Activated CD4-positive, alpha-beta T cell treated with anti-CD3 and anti-CD28 coated beads, Interleukin-2, amount 50 U/mL, for 4 hours (primary cell): Measurements from ENCODE around the gene FOXB2.
A peak's percentile ranks its signal among the peaks of the same experiment; 100 is the strongest.
"Not testable (repeated sequence)": the region's sequence is repeated elsewhere in the genome, so short reads cannot be mapped to it uniquely, and the experiment has no call there.

Experiments used
- DNase-seq, 2 experiments: peaks; one replicate each; pipeline ENCODE4 v3.0.0-alpha.2; 2020

Gene FOXB2

DNA sequence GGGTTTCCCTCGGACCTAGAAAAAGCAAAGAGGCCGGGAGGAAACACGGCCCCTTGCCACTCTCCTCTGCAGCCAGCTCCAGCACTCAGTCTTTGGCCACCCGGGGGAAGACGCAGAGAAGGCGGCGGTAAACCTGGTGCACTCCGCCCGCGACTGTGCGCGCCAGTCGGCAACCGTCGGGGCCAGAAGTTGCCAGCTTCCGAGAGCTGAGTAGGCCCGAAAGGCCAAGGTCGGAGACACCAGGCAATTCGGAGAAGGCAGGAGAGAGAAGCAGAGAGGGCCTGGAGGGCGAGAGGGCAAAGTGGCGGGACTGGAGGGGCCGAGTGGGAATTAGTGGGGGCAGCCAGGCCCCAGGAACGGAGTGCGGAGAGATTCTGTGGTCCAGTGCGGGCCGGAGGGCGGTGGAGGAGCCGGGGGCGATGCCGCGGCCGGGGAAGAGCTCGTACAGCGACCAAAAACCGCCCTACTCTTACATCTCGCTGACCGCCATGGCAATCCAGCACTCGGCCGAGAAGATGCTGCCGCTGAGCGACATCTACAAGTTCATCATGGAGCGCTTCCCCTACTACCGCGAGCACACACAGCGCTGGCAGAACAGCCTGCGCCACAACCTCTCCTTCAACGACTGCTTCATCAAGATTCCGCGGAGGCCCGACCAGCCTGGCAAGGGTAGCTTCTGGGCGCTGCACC lies at the start of gene FOXB2:
FOXB2 (plus strand) TSS at position 420 of the 690 bp plus-strand sequence; CDS start at position 420, 0 bp downstream.
- DNase-seq: no peak

- no peak for DNase-seq
Measured at GRCh38 chr9:76969716-76970115, 49.7 kb upstream of the FOXB2 start.

GRCh38 chr9:76978831-76979230 lies 40.6 kb upstream of the FOXB2 start:
- not testable (repeated sequence) for DNase-seq

DNA sequence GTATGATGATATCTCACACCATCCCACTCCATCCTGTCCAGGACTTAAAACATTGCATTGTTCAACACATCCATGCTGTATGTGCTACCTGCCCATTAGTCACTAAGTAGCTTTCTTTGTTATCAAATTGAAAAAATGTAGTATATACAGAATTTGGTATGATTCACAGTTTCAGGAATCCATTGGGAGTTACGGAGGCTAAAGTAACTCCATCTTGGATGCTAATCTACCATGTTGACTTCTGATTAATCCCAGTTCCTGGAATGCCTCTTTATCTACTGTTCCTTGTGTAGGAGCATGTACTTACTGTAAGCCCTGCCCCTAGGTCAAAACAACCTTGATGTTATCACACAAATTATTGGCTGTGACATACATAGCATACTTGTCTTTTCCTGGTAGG lies 38.9 kb upstream of the FOXB2 start:
- DNase-seq: no peak

GRCh38 chr9:76984486-76984885 lies 35.0 kb upstream of the FOXB2 start:
- DNase-seq: no peak

GRCh38 chr9:76985581-76985980 lies 33.9 kb upstream of the FOXB2 start:
- DNase-seq: no peak

DNA sequence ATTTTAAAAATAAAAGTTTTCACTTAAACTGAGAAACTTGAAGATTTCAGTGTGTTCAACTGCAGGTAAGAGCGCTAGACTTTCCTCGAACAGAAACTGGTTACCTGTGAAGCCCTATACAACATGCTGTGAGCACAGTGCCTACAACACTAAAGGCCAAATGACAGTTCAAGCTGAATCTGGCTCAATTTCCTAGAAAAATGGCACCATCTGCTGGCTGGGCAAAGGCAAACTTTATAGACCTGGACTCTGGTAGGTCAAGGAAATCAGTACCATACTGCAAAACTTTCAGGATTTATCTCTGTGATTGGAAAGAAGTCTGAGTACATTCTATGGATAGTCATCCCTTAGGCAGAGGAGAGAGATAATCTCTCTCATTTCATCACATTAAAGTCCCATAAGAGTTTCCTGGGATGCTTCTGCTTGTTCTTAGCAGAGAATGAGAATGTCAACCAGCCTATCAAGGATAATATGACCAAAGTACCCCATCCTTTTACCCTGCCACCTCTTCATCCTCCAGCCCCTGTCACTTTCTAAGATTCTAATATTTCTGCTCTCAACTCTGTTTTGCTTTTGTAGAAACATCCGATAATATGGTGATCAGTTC lies 31.8 kb upstream of the FOXB2 start:
- no peak for DNase-seq

GRCh38 chr9:76988941-76989340 lies 30.5 kb upstream of the FOXB2 start:
- DNase-seq: no peak

DNA sequence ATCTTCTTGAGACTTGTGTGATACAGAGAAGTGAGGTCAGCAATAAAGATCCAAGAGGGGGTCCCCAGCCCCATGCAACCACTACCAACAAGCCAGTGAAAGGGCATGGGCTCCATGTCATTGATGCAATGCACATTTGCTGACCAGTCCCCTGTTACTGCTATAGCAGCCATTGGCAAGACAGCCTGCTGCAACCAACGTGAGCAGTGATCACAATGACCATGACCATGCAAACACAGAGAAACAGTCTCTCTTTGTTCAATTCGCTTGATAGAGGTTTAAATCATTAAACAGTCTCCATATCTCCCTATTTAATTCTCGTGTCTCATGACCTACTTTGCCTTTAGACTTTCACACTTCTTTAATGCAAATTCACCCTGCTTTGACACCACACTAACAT lies 30.0 kb upstream of the FOXB2 start:
- no peak for DNase-seq

GRCh38 chr9:76996700-76997099 lies 22.8 kb upstream of the FOXB2 start:
- no peak for DNase-seq

DNA sequence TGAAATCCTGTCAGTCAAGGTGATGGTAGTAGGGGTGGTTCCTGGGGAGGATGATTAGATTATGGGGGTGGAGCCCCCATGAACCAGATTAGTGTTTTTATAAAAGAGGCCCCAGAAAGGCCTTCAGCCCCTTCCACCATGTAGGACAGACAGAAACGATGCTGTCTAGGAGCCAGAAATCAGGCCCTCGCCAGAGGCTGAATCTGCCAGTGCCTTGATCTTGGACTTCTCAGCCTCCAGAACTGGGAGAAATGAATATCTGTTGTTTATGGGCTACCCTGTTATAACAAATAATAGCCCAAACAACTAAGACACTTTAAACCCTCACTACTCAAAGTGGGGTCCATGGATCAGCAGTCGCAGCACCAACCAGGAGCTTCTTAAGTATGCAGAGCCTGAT lies 20.2 kb upstream of the FOXB2 start:
- DNase-seq: no peak

DNA sequence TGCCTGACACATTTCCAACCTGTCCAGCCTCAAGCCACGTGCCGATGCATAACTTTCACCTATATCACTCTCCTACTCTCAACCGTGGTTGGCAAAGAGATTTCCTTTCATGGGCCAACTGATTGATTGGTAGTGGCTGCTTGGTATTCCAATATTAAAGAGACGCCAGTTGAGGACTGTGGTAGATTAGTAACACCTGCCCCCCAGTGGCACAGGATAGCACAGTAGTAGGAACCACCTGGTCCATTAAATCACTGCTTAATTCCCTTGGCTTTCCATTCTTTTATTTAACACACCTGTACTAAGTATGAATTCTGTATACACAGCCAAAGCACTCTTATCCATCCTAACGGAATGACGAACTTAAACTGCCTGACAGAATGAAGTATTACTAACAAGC lies 19.1 kb upstream of the FOXB2 start:
- DNase-seq: no peak

GRCh38 chr9:77003366-77003765 lies 16.1 kb upstream of the FOXB2 start:
- DNase-seq: no peak

DNA sequence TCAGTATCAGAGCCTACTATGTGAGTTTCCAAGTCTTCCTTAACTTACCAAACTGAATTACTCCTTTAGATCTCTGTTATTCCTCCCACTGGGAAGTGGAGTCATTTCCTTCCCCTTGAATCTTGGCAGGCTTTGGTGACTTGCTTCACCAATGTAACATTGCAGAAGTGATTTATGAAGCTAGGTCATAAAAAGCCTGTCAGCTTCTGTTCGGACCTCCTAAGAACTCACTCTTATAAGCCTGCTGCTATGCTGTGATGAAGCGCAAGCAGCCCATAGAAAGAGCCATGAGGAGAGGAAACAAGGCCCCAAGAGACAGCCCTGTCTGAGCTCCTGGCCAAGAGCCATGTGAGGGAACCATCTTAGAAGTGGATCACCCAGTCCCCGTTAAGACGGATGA lies 14.2 kb upstream of the FOXB2 start:
- DNase-seq: no peak

DNA sequence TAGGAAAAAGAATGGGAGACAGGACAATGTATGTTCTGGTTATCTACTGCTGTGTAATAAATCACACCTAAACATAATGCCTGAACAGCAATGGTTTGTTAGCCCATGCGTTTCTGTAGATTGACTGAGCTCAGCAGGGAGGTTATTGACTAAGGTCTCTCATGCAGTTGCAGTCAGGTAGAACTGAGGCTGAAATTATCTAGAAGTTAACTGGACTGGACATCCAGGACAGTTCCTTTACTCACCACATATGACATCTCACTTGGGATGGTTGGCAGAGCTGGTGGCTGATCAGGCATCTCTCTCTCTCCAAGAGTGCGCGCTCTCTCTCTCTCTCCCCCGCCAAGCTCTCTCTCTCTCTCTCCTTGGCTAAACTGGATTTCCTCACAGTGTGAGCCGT lies 8.9 kb upstream of the FOXB2 start:
- no peak for DNase-seq

- DNase-seq: peak; percentile 36 to 44
Measured at GRCh38 chr9:77011973-77012821, 7.3 kb upstream of the FOXB2 start.

- no peak for DNase-seq
Measured at GRCh38 chr9:77013206-77013931, 6.1 kb upstream of the FOXB2 start.

- DNase-seq: no peak
Measured at GRCh38 chr9:77013932-77014596, 5.4 kb upstream of the FOXB2 start.

DNA sequence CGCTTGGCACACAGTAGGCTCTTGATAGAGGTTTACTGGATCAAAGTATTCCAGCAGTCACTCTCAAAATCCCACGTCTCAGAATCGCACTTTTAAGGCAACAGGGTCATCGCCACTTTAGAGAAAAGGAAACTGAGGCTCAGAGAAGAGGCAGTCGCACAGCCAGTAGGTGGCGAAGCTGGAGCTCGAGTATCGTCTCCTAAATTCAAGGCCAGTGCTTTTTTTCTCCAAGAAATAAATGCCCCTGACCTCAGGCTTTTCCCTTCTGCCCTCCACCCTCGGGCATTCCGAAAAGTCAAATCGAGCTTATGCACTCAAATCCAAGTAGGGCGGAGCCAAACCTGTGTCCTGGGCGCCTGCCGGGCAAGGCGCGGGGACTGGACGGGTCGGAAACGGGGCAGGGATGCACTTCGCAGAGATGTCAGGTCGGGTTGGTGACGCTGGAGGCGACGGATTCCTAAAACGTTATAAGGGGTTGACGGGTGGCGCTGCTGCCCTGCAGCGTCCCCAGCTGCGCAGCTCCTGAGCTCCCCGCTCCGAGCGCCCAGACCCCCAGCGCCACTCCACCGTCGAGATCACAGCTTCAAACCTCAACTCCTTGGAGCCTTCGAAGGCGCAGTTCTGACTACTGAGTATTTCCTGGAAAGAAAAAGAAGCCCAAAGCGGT lies 4.7 kb upstream of the FOXB2 start:
- DNase-seq: no peak

DNA sequence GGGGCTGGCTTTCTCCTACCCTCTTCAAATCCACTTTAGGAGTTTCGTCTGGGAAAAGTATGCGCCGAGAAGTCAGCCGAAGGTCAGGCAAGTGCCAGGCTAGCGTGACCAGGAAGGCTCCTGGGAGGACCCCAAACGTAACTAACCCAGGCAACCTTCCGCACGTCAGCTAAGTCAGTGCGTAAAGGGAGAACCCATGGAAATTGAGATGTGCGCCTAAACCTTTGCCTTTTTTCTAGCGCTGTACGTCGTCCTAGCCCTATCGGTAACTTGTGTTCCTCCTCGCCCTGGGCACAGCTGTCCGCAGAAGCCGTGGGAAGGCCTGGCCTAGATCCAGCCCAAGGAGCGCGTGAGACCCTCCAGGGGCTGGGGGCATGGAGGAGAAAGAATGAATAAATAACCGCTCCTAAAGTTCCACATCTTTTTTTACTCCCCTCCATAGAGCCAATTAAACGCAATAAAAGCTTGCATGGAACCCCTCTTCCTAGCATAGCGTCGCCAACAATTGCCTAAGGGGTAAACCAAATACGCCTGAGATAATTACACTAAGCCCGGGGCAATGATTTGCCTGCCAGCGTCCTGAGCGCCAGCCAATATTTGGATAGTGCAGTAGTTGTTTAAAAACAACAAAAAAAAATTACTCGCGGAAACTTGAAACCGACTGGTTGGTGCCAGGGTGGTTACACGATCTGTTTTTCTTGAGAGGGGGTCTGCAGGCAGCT lies 4.0 kb upstream of the FOXB2 start:
- no peak for DNase-seq

DNA sequence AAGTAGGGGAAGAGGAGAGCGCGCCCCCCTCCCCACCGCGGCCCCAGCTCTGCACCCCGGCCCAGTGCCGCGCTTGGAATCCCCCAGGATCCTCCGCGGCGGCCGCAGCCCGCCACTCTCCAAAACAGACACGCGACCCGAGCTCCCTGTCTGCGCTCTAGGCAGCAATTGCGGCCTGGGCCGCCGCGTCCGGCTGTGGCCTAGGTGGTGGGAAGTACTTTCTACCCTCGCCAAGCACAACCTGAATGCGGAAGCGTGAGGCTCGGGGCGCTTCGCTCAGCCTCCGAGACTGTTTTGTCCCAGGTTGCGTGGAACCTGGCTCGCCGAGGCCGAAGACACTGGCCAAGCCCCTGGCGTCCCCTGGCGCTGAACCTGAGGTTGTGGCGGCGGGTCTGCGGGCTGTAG lies 3.3 kb upstream of the FOXB2 start:
- DNase-seq: no peak
